Esophagus squamous epithelium (tissue), 4 donors: Measurements from ENCODE around the gene RFTN2.

ENCODE experiments used
- POLR2A ChIP-seq, 4 donors: fragments of 450-650 bp; IDR thresholded peaks; one replicate each; pipeline ENCODE4 v1.6.1; 2017; ENCODE audit warnings: antibody characterized with exemption in 4 of 4, mild to moderate bottlenecking in 4 of 4, moderate library complexity in 3 of 4
- TF ChIP-seq, protein P1 (sequence below), 6 experiments: fragments of 450-650 bp in 4 of 6; fragments of 200-600 bp in 2 of 6; sonication (generic) in 2 of 6; IDR thresholded peaks; one replicate each; pipeline ENCODE4 v1.5.1; 2016 to 2019; ENCODE audit warnings: antibody characterized with exemption in 6 of 6, mild to moderate bottlenecking in 4 of 6, moderate library complexity in 4 of 6

DNA sequence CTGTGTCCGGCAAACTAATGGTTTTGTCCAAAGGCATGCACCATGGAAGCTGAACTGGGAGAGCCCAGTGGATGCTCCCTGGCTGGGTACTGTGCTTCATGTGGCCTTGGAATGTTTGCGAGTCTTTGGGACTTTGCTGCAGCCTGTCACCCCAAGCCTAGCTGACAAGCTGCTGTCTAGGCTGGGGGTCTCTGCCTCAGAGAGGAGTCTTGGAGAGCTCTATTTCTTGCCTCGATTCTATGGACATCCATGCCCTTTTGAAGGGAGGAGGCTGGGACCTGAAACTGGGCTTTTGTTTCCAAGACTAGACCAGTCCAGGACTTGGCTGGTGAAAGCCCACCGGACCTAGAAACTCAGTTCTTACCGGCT is 31.4 kb upstream of the RFTN2 start:
- TF ChIP-seq, protein P1, sequence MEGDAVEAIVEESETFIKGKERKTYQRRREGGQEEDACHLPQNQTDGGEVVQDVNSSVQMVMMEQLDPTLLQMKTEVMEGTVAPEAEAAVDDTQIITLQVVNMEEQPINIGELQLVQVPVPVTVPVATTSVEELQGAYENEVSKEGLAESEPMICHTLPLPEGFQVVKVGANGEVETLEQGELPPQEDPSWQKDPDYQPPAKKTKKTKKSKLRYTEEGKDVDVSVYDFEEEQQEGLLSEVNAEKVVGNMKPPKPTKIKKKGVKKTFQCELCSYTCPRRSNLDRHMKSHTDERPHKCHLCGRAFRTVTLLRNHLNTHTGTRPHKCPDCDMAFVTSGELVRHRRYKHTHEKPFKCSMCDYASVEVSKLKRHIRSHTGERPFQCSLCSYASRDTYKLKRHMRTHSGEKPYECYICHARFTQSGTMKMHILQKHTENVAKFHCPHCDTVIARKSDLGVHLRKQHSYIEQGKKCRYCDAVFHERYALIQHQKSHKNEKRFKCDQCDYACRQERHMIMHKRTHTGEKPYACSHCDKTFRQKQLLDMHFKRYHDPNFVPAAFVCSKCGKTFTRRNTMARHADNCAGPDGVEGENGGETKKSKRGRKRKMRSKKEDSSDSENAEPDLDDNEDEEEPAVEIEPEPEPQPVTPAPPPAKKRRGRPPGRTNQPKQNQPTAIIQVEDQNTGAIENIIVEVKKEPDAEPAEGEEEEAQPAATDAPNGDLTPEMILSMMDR (IDR thresholded peaks at IDR 0.05): no peak
- no peak for TF ChIP-seq POLR2A (IDR thresholded peaks at IDR 0.05)
